GM12892 (cell line): ENCODE data around the gene RALY.

Experiments
- POLR2A ChIP-seq: IDR thresholded peaks from 2 replicates; pipeline ENCODE4 v1.6.1; 2011; ENCODE audit warnings: low read depth, low read length, control low read depth
- POLR2AphosphoS5 ChIP-seq: IDR thresholded peaks from 2 replicates; pipeline ENCODE4 v1.6.1; 2011; ENCODE audit warnings: low read depth, low read length, control low read depth
- TAF1 ChIP-seq: IDR thresholded peaks from 2 replicates; pipeline ENCODE4 v1.6.1; 2011; ENCODE audit warnings: low read depth, mild to moderate bottlenecking, control low read depth, low read length, borderline replicate concordance

DNA sequence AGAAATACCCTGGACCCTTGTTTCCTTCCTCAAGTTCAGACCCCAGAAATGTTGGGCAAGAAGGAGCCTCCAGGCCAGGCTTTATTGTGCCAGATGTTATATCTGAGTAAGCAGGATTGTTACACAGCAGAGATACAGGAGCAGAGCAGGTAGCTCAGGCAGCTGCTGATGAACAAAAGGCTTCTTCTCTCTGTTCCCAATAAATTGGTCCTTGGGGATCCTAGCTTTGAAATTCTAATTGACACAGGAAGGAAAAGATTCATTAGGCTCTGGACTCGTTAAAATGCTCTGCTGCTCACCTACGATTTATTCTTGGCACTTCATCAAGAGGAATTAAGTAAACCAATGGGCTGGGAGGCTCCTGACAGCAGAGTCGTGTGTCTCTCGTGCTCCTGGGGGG, 54.2 kb downstream of the RALY start:
- no peak for TF ChIP-seq POLR2A
- no peak for TF ChIP-seq POLR2AphosphoS5
- no peak for TF ChIP-seq TAF1
